H1 (cell line): ENCODE measurements around the gene HINT1. TPM values are rescaled to one million over a fixed set of nuclear protein-coding genes. Genes with fewer than 3 reads are reported as not detected.

Source experiments
- CHD1 ChIP-seq: IDR thresholded peaks from 2 replicates; pipeline ENCODE4 v1.6.1; 2012; ENCODE audit warnings: low read depth, low read length, improper control_type of control experiment
- HDAC6 ChIP-seq: IDR thresholded peaks from one replicate; pipeline ENCODE4 v1.7.1; 2012; ENCODE audit warnings: low read depth, mild to moderate bottlenecking, inconsistent platforms, low read length, moderate library complexity
- PHF8 ChIP-seq: fragments of 200-600 bp; sonication (generic); conservative IDR thresholded peaks from 2 replicates; pipeline ENCODE4 v1.7.1; 2012; ENCODE audit warnings: low read depth, mild to moderate bottlenecking, inconsistent platforms, low read length, moderate library complexity
- POLR2A ChIP-seq, 2 experiments: IDR thresholded peaks; 1 replicate in 1 of 2; 2 replicates in 1 of 2; pipeline ENCODE4 v1.6.1; 2011; ENCODE audit warnings: low read depth in 2 of 2, low read length in 2 of 2, mild to moderate bottlenecking in 2 of 2; ENCODE audit errors: control extremely low read depth in 1 of 2
- POU5F1 ChIP-seq: IDR thresholded peaks from 2 replicates; pipeline ENCODE4 v1.6.1; 2011; ENCODE audit warnings: low read depth, mild to moderate bottlenecking, low read length, moderate library complexity
- RBBP5 ChIP-seq: IDR thresholded peaks from 2 replicates; pipeline ENCODE4 v1.7.1; 2012; ENCODE audit warnings: low read depth, mild to moderate bottlenecking, inconsistent platforms, low read length, moderate library complexity, borderline replicate concordance
- RXRA ChIP-seq: IDR thresholded peaks from 2 replicates; pipeline ENCODE4 v1.6.1; 2011; ENCODE audit warnings: low read depth, mild to moderate bottlenecking, low read length, moderate library complexity; ENCODE audit not compliant: insufficient read depth
- TAF1 ChIP-seq: IDR thresholded peaks from 2 replicates; pipeline ENCODE4 v1.6.1; 2011; ENCODE audit warnings: mild to moderate bottlenecking, low read depth, low read length
- TAF7 ChIP-seq: optimal IDR thresholded peaks from 2 replicates; pipeline ENCODE3; 2011; ENCODE audit warnings: low read depth, mild to moderate bottlenecking, inconsistent platforms, low read length, moderate library complexity, borderline replicate concordance
- polyA plus RNA-seq, 7 experiments: library from polyadenylated mRNA; depleted of rRNA in 3 of 7; stranded (reverse) in 5 of 7; unstranded in 2 of 7; fragments of >200 nt in 5 of 7; fragments of 200-250 nt in 2 of 7; gene quantifications; 1 replicate in 5 of 7; 2 replicates in 1 of 7; 4 replicates in 1 of 7; pipeline versions ENCODE4 v1.2.1 to v1.2.3, GENCODE V29; 2011 to 2013; ENCODE audit warnings: missing spikeins in 2 of 7, mixed read lengths in 2 of 7
- total RNA-seq: library from RNA; stranded (reverse); fragmentation: NEBNext Ultra II Directional; extraction: Animal tissue kit (Norgen Biotek cat#: 25700); gene quantifications from 2 replicates; pipeline ENCODE4 v1.2.1, GENCODE V29; 2021
- TF ChIP-seq, protein P1 (sequence below): IDR thresholded peaks from 2 replicates; pipeline ENCODE4 v1.6.1; 2011; ENCODE audit warnings: low read depth, mild to moderate bottlenecking, low read length; ENCODE audit not compliant: insufficient read depth

Gene HINT1
- total and polyA plus RNA-seq, 2 of the 8 experiments (the other 6 are each of a cell fraction or from before 2014, with no cell fraction given) = 230 to 479 TPM

- TF ChIP-seq RBBP5 (no peak), PHF8 (no peak), HDAC6 (no peak), TAF7 (no peak), POLR2A (IDR thresholded peaks at IDR 0.05; ENCODE audit: control extremely low read depth in 1 of 2, low read depth in 2 of 2, low read length in 2 of 2) (no peak), RXRA (no peak), TAF1 (no peak), CHD1 (no peak), POU5F1 (no peak)
- TF ChIP-seq, protein P1, sequence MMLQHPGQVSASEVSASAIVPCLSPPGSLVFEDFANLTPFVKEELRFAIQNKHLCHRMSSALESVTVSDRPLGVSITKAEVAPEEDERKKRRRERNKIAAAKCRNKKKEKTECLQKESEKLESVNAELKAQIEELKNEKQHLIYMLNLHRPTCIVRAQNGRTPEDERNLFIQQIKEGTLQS = no peak
These were observed 44.6 kb upstream of the HINT1 start (continued) for GRCh38 chr5:131209506-131210150.
